Suprapubic skin (tissue), 3 donors: ENCODE results near the gene ATP12A.

Experiments used
- POLR2A ChIP-seq, 2 donors: fragments of 450-650 bp; IDR thresholded peaks; one replicate each; pipeline ENCODE4 v1.6.1; 2017; ENCODE audit warnings: antibody characterized with exemption in 2 of 2, mild to moderate bottlenecking in 2 of 2, moderate library complexity in 2 of 2
- TF ChIP-seq, protein P1 (sequence below), 2 donors: fragments of 200-600 bp in 1 of 2; fragments of 450-650 bp in 1 of 2; sonication (generic) in 1 of 2; IDR thresholded peaks; one replicate each; pipeline ENCODE4 v1.5.1; 2016 to 2019; ENCODE audit warnings: antibody characterized with exemption in 2 of 2, mild to moderate bottlenecking in 1 of 2, moderate library complexity in 1 of 2

- TF ChIP-seq, protein P1, sequence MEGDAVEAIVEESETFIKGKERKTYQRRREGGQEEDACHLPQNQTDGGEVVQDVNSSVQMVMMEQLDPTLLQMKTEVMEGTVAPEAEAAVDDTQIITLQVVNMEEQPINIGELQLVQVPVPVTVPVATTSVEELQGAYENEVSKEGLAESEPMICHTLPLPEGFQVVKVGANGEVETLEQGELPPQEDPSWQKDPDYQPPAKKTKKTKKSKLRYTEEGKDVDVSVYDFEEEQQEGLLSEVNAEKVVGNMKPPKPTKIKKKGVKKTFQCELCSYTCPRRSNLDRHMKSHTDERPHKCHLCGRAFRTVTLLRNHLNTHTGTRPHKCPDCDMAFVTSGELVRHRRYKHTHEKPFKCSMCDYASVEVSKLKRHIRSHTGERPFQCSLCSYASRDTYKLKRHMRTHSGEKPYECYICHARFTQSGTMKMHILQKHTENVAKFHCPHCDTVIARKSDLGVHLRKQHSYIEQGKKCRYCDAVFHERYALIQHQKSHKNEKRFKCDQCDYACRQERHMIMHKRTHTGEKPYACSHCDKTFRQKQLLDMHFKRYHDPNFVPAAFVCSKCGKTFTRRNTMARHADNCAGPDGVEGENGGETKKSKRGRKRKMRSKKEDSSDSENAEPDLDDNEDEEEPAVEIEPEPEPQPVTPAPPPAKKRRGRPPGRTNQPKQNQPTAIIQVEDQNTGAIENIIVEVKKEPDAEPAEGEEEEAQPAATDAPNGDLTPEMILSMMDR (IDR thresholded peaks at IDR 0.05), result no peak
- TF ChIP-seq POLR2A (IDR thresholded peaks at IDR 0.05), result no peak
Observed at GRCh38 chr13:24652359-24652758, 27.8 kb upstream of the ATP12A start.
